GM06990 (cell line): ENCODE data around the gene SLCO4A1.

Experiments
- DNase-seq: peaks from one replicate; pipeline ENCODE4 v3.0.0-alpha.2; 2011; ENCODE audit not compliant: insufficient read length; ENCODE audit errors: extremely low read depth
- H3K27me3 ChIP-seq: replicated peaks from 2 replicates; pipeline ENCODE4 v1.6.0; 2011; ENCODE audit warnings: low read length; ENCODE audit not compliant: control insufficient read depth, insufficient read depth
- H3K36me3 ChIP-seq: 2 replicates; pipeline ENCODE4 v1.5.1; 2011; ENCODE audit warnings: low read length; ENCODE audit not compliant: control insufficient read depth, insufficient read depth
- H3K4me3 ChIP-seq: replicated peaks from 2 replicates; pipeline ENCODE4 v1.5.1; 2011; ENCODE audit warnings: low read depth, mild to moderate bottlenecking, control low read depth, low read length
- TF ChIP-seq, protein P1 (sequence below): IDR thresholded peaks from 2 replicates; pipeline ENCODE4 v1.5.1; 2011; ENCODE audit warnings: low read length, control low read depth, mild to moderate bottlenecking, inconsistent platforms; ENCODE audit not compliant: insufficient read depth, poor library complexity, severe bottlenecking

Gene SLCO4A1

DNA sequence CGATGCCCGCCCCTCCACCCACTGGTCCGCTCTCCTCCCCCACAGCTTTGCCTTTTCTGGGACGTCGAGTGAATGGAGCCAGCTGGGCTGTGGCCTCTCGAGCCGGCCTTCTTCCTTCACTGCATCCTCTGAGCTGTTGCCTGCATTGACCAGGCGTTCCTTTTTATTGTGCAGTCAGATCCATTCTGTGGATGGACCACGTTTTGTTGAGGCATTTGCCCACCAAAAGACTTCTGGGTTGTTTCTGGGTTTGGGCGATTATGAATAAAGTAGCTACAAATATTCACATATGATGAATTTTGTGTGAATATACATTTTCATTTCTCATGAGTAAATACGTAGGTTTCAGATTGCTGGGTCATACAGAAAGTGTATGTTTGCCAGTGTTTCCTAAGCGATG, 76.2 kb downstream of the SLCO4A1 start:
- Histone ChIP-seq H3K36me3 (no peaks in the 10 kb centered on the region), H3K27me3 (no peaks in the 10 kb centered on the region; the same call in 1 of the 2 replicates), H3K4me3 (no peak overlapping the region)
- DNase-seq: no peak
- TF ChIP-seq, protein P1, sequence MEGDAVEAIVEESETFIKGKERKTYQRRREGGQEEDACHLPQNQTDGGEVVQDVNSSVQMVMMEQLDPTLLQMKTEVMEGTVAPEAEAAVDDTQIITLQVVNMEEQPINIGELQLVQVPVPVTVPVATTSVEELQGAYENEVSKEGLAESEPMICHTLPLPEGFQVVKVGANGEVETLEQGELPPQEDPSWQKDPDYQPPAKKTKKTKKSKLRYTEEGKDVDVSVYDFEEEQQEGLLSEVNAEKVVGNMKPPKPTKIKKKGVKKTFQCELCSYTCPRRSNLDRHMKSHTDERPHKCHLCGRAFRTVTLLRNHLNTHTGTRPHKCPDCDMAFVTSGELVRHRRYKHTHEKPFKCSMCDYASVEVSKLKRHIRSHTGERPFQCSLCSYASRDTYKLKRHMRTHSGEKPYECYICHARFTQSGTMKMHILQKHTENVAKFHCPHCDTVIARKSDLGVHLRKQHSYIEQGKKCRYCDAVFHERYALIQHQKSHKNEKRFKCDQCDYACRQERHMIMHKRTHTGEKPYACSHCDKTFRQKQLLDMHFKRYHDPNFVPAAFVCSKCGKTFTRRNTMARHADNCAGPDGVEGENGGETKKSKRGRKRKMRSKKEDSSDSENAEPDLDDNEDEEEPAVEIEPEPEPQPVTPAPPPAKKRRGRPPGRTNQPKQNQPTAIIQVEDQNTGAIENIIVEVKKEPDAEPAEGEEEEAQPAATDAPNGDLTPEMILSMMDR: no peak

DNA sequence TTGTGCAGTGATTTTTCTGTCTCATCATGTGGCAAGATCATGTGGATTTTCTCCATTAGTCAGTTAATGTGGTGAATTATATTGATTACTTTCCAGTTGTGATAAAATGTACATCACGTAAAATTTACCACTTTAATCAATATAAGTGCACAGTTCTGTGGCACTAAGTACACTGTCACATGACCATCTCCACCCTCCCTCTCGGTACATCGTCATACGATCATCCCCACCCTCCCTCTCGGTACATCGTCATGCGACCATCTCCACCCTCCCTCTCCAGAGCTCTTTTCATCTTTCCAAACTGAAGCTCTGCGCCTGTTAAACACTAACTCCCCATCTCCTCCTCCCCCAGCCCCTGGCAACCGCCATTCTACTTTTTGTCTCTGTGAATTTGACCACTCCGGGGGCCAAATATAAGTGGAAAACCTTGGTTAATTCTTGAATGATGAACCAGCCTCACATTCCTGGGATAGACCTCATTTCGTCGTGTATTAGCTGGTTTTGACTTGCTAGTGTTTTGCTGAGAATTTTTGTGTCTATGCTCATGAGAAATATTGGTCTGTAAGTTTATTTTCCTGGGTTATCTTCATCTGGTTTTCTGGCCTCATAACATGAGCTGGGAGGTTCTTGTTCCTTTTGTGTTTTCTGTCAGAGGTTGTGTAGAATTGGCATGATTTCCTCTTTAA, 77.1 kb downstream of the SLCO4A1 start:
- TF ChIP-seq, protein P1: no peak
- Histone ChIP-seq H3K36me3 (no peaks in the 10 kb centered on the region), H3K27me3 (no peaks in the 10 kb centered on the region; the same call in 1 of the 2 replicates), H3K4me3 (no peak overlapping the region)
- DNase-seq: no peak
